Progenitor cell of endocrine pancreas (in vitro differentiated cells): ENCODE results near the gene RAI1. TPM values are rescaled to one million over a fixed set of nuclear protein-coding genes. Genes with fewer than 3 reads are reported as not detected.
A peak's percentile ranks its signal among the peaks of the same experiment; 100 is the strongest.

Source experiments
- DNase-seq: peaks from one replicate; pipeline ENCODE4 v3.0.0; 2021; ENCODE audit warnings: low spot score; ENCODE audit not compliant: unreplicated experiment
- H3K27ac Mint-ChIP-seq: 2 replicates; pipeline ENCODE4 v1.8.0; 2021; ENCODE audit warnings: mild to moderate bottlenecking, moderate library complexity, mixed read lengths
- H3K27me3 Mint-ChIP-seq: 2 replicates; pipeline ENCODE4 v1.8.0; 2021; ENCODE audit warnings: mixed read lengths
- H3K36me3 Mint-ChIP-seq: 2 replicates; pipeline ENCODE4 v1.8.0; 2022; ENCODE audit warnings: mixed read lengths; ENCODE audit not compliant: insufficient read depth
- H3K4me1 Mint-ChIP-seq: 2 replicates; pipeline ENCODE4 v1.8.0; 2021; ENCODE audit warnings: low read depth, mixed read lengths
- H3K4me3 Mint-ChIP-seq: 2 replicates; pipeline ENCODE4 v1.8.0; 2021; ENCODE audit warnings: low read depth, mild to moderate bottlenecking, moderate library complexity, mixed read lengths
- H3K9me3 Mint-ChIP-seq: 2 replicates; pipeline ENCODE4 v1.8.0; 2021; ENCODE audit warnings: low read depth, mixed read lengths
- total RNA-seq: library from RNA; stranded (reverse); gene quantifications from 2 replicates; pipeline ENCODE4 v1.2.1, GENCODE V29; 2021
- TF ChIP-seq, protein P1 (sequence below): fragments of 200-600 bp; sonication (generic); IDR thresholded peaks from one replicate; pipeline ENCODE4 v1.5.0; 2021; ENCODE audit warnings: antibody characterized with exemption, mild to moderate bottlenecking; ENCODE audit not compliant: unreplicated experiment

The RAI1 gene
- total RNA-seq, 1 donor from 2014 or later = 75.0 TPM

GRCh38 chr17:17730250-17730935 is 49.1 kb downstream of the RAI1 start:
- peaks cover under 1% of the 10 kb centered on the region for H3K4me1 Mint-ChIP-seq
- H3K27me3 Mint-ChIP-seq = no peaks in the 10 kb centered on the region
- no peak overlapping the region for H3K27ac Mint-ChIP-seq

DNA sequence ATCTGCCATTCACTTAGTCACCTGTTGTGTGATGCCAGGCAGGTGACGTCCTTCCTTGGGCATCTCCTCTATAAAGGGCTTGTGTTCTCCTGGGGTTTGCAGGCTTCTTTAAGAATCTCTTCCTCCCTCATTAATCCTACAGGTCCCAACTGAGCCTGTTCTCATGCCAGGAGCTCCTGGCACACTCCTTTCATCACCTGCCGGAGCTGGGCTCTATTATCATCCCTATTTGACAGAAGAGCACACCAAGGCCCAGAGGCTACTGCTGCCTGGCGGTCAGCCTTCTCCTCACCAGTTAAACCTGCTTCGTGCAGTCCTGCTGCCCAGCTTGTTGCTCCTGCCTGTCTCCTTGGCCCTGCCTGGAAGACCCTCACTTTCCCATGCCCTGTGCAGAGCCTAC is 51.2 kb downstream of the RAI1 start:
- peak overlapping the region; percentile 29 for H3K27ac Mint-ChIP-seq
- DNase-seq = no peak
- no peak overlapping the region for H3K4me3 Mint-ChIP-seq
- H3K4me1 Mint-ChIP-seq = peaks cover 11% of the 10 kb centered on the region
- H3K27me3 Mint-ChIP-seq = no peaks in the 10 kb centered on the region
- no peaks in the 10 kb centered on the region for H3K9me3 Mint-ChIP-seq
- TF ChIP-seq, protein P1, sequence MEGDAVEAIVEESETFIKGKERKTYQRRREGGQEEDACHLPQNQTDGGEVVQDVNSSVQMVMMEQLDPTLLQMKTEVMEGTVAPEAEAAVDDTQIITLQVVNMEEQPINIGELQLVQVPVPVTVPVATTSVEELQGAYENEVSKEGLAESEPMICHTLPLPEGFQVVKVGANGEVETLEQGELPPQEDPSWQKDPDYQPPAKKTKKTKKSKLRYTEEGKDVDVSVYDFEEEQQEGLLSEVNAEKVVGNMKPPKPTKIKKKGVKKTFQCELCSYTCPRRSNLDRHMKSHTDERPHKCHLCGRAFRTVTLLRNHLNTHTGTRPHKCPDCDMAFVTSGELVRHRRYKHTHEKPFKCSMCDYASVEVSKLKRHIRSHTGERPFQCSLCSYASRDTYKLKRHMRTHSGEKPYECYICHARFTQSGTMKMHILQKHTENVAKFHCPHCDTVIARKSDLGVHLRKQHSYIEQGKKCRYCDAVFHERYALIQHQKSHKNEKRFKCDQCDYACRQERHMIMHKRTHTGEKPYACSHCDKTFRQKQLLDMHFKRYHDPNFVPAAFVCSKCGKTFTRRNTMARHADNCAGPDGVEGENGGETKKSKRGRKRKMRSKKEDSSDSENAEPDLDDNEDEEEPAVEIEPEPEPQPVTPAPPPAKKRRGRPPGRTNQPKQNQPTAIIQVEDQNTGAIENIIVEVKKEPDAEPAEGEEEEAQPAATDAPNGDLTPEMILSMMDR = no peak
- peaks cover 1% of the 10 kb centered on the region for H3K36me3 Mint-ChIP-seq

More at GRCh38 chr17:17730250-17730935, 49.1 kb downstream of the RAI1 start:
- TF ChIP-seq, protein P1 = no peak
- Mint-ChIP-seq H3K4me3 (no peak overlapping the region), H3K9me3 (no peaks in the 10 kb centered on the region), H3K36me3 (no peaks in the 10 kb centered on the region)
- DNase-seq = no peak

DNA sequence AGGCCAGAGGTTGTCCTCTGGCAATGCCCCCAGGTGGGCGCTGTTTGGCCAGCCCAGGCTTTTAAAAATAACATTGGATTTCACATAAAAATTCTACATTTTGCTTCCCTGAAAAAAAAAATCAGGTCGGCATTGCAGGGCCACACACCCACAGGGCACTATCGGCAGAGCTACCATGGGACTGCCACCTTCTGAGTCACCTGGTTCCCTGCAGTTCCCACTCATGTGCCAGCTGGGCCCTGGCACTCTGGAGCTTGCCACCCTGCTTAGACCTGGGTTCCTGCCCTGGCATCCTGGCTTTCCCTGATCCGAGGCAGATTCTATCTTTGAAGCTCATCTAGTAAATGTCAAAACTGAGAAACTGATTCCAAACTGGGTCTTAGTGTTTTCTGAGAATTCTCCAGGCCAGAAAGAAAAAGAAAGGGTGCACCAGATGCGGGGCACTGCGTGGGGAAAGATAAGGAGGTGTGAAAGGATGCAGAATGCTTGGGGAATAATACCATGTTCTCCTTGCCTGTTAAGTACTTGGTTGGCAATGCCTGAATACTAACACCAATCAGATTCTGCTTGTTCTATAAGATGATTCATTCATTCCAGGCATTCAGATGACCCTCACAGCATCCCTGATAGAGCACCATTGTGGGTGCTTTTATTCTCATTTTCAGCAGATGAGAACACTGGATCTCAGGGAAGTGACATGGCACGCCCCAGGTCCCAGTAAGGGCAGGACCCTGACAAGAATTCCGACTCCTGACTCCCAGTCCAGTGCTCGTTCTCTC is 51.8 kb downstream of the RAI1 start:
- H3K27ac Mint-ChIP-seq = peak overlapping the region; percentile 54
- TF ChIP-seq, protein P1 = no peak
- H3K4me1 Mint-ChIP-seq = peaks cover 15% of the 10 kb centered on the region
- DNase-seq = no peak
- peaks cover 1% of the 10 kb centered on the region for H3K36me3 Mint-ChIP-seq
- no peak overlapping the region for H3K4me3 Mint-ChIP-seq
- H3K9me3 Mint-ChIP-seq = no peaks in the 10 kb centered on the region
- H3K27me3 Mint-ChIP-seq = no peaks in the 10 kb centered on the region

GRCh38 chr17:17736205-17737183 is 55.2 kb downstream of the RAI1 start:
- Mint-ChIP-seq H3K4me3 (no peak overlapping the region), H3K9me3 (no peaks in the 10 kb centered on the region), H3K36me3 (peaks cover 1% of the 10 kb centered on the region), H3K27ac (peak overlapping the region; percentile 0), H3K27me3 (no peaks in the 10 kb centered on the region), H3K4me1 (peaks cover 39% of the 10 kb centered on the region)
- TF ChIP-seq, protein P1 = no peak
- no peak for DNase-seq
